Neural crest cell (in vitro differentiated cells): ENCODE results near the gene SHISA7. TPM values are rescaled to one million over a fixed set of nuclear protein-coding genes. Genes with fewer than 3 reads are reported as not detected.
"Not testable (repeated sequence)": the region's sequence is repeated elsewhere in the genome, so short reads cannot be mapped to it uniquely, and the experiment has no call there.

Source experiments
- DNase-seq: peaks from one replicate; pipeline ENCODE4 v3.0.0; 2021; ENCODE audit warnings: low read depth, mixed read lengths, low spot score
- H3K27ac Mint-ChIP-seq: one replicate; pipeline ENCODE4 v1.8.0; 2021; ENCODE audit warnings: mild to moderate bottlenecking, mixed read lengths; ENCODE audit not compliant: unreplicated experiment
- H3K27me3 Mint-ChIP-seq: 2 replicates; pipeline ENCODE4 v1.8.0; 2021; ENCODE audit warnings: low read depth, mild to moderate bottlenecking, mixed read lengths
- H3K36me3 Mint-ChIP-seq: 2 replicates; pipeline ENCODE4 v1.8.0; 2021; ENCODE audit warnings: low read depth, mild to moderate bottlenecking, mixed read lengths
- H3K4me1 Mint-ChIP-seq: 2 replicates; pipeline ENCODE4 v1.8.0; 2021; ENCODE audit warnings: mixed read lengths
- H3K4me3 Mint-ChIP-seq: one replicate; pipeline ENCODE4 v1.8.0; 2021; ENCODE audit warnings: mild to moderate bottlenecking, mixed read lengths
- H3K9me3 Mint-ChIP-seq: 2 replicates; pipeline ENCODE4 v1.8.0; 2021; ENCODE audit warnings: mixed read lengths
- CTCF ChIP-seq: fragments of 200-600 bp; sonication (generic); conservative IDR thresholded peaks from 2 replicates; pipeline ENCODE4 v1.5.0; 2021; ENCODE audit warnings: antibody characterized with exemption, mild to moderate bottlenecking
- total RNA-seq: library from RNA; stranded (reverse); gene quantifications from 2 replicates; pipeline ENCODE4 v1.2.1, GENCODE V29; 2021

SHISA7 gene
- total RNA-seq, 1 donor from 2014 or later = 0.54 TPM

GRCh38 chr19:55407800-55408532, 35.1 kb downstream of the SHISA7 start:
- H3K36me3 Mint-ChIP-seq = peaks cover 27% of the 10 kb centered on the region
- DNase-seq = peak; percentile 93
- peaks cover 13% of the 10 kb centered on the region for H3K9me3 Mint-ChIP-seq
- H3K4me1 Mint-ChIP-seq = peaks cover 32% of the 10 kb centered on the region
- no peak for TF ChIP-seq CTCF
- H3K27ac Mint-ChIP-seq = peak overlapping the region; percentile 97
- peaks cover 30% of the 10 kb centered on the region for H3K27me3 Mint-ChIP-seq
- peak overlapping the region; percentile 99 for H3K4me3 Mint-ChIP-seq

GRCh38 chr19:55407550-55407799, 35.6 kb downstream of the SHISA7 start, which contains the start of gene UBE2S:
Gene UBE2S, minus strand, starts transcription at chr19:55407788. Its CDS starts 199 bp downstream, at chr19:55407589.
- Mint-ChIP-seq H3K4me1 (peaks cover 33% of the 10 kb centered on the region), H3K36me3 (peaks cover 32% of the 10 kb centered on the region), H3K27ac (peak within 1 kb of the TSS; percentile 97), H3K27me3 (peaks cover 30% of the 10 kb centered on the region), H3K4me3 (peak within 1 kb of the TSS; percentile 99), H3K9me3 (peaks cover 13% of the 10 kb centered on the region)
- not testable (repeated sequence) for DNase-seq

GRCh38 chr19:55406826-55407549, 36.1 kb downstream of the SHISA7 start:
- TF ChIP-seq CTCF = no peak
- no peak for DNase-seq
- Mint-ChIP-seq H3K9me3 (peaks cover 13% of the 10 kb centered on the region), H3K4me1 (peaks cover 33% of the 10 kb centered on the region), H3K4me3 (peak overlapping the region; percentile 93), H3K27ac (peak overlapping the region; percentile 69), H3K36me3 (peaks cover 33% of the 10 kb centered on the region), H3K27me3 (peaks cover 30% of the 10 kb centered on the region)

- Mint-ChIP-seq H3K27ac (peak overlapping the region; percentile 69), H3K9me3 (peaks cover 11% of the 10 kb centered on the region), H3K27me3 (peaks cover 28% of the 10 kb centered on the region), H3K4me3 (peak overlapping the region; percentile 93), H3K36me3 (peaks cover 33% of the 10 kb centered on the region), H3K4me1 (peaks cover 33% of the 10 kb centered on the region)
- no peak for DNase-seq
- no peak for TF ChIP-seq CTCF
Observed at GRCh38 chr19:55406091-55406825, 36.8 kb downstream of the SHISA7 start.

GRCh38 chr19:55405638-55406037, 37.5 kb downstream of the SHISA7 start:
- TF ChIP-seq CTCF = no peak
- peaks cover 9% of the 10 kb centered on the region for H3K9me3 Mint-ChIP-seq
- peaks cover 26% of the 10 kb centered on the region for H3K27me3 Mint-ChIP-seq
- no peak for DNase-seq
- H3K36me3 Mint-ChIP-seq = peaks cover 35% of the 10 kb centered on the region
- peak overlapping the region; percentile 93 for H3K4me3 Mint-ChIP-seq
- H3K27ac Mint-ChIP-seq = peak overlapping the region; percentile 39
- peaks cover 35% of the 10 kb centered on the region for H3K4me1 Mint-ChIP-seq
